ENCODE results near the gene ACSL3. TPM values are rescaled to one million over a fixed set of nuclear protein-coding genes. Genes with fewer than 3 reads are reported as not detected.
A peak's percentile ranks its signal among the peaks of the same experiment; 100 is the strongest.
"Not testable (repeated sequence)": the region's sequence is repeated elsewhere in the genome, so short reads cannot be mapped to it uniquely, and the experiment has no call there.

Gene ACSL3
- total RNA-seq, 1 donor from 2014 or later, result 125 TPM

- no peak for DNase-seq
Observed at GRCh38 chr2:222854773-222855700, 5.8 kb upstream of the ACSL3 start.

DNA sequence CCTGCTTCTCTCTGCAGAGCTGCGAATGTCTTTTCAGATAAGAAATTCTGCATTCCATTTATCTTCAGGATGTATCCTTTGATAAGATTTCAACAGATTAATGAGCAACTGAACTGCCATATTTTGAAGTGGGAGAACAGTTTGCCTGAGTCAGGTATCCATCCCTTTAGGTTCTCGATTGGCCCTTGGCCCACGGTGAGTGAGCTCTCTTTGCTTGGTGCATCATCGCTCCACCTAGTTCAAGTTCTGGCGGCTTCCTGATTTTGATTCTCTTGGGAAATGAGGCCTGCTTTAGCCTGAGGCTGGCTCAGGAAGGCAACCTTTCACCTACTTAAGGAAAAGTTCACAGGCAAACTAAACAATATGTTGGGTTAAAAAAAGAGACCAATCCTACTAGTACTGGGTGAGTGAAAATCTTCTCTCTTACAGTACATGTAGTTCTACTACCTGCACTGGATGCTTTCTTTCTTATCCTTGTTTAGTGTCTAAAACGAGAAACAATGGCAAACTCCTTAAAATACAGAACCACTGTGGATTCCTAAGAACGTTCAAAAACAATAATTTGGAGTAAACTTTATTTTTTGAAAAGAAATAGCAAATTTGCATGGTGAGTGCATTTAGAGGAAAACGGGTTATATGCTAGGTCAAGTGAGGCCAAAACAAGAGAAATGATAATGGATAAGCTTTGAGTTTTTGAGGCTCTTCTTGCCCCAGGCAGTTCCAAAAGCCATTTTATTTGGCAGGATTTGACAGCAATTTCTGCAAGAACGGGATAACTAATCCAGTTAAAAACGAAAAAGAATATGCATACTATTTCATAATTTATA lies 837 bp upstream of the ACSL3 start:
- DNase-seq, result peak; percentile 79

DNA sequence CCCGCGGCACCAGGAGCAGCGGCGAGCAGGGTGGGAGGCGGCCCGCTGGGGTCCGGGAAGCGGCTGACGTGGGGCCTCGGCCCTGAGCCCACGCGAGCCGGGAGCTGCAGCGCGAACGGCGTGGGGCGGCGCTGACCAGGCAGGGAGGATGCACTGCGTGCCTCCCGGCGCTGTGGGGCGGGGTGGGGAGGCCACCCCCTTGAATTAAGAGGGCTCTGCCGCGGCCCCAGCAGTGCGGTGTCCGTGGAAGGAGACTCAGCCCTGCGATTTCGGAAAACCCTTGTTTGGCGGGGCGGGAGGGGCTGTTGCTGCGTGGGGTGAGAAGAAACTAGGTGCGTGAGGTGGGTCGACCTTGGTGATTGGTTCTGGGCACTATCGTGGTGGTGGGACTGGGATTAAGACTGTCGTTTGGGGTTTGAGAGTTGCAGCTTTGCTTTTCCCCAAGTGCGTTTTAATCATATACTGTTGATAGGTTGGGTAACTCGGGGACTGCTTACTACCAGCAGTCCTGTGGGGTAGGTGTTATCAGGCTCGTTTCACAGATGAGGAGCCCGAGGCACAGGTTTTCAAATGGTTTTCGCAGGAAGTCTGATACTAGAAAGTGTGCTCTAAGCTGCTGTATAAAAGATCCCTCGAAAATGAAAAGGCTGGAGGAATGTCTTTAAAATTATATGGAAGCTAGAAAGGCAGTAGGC lies 722 bp downstream of the ACSL3 start:
- DNase-seq, result peak; percentile 58

- peak; percentile 44 for DNase-seq
Observed at GRCh38 chr2:222862106-222862908, 1.5 kb downstream of the ACSL3 start.

DNA sequence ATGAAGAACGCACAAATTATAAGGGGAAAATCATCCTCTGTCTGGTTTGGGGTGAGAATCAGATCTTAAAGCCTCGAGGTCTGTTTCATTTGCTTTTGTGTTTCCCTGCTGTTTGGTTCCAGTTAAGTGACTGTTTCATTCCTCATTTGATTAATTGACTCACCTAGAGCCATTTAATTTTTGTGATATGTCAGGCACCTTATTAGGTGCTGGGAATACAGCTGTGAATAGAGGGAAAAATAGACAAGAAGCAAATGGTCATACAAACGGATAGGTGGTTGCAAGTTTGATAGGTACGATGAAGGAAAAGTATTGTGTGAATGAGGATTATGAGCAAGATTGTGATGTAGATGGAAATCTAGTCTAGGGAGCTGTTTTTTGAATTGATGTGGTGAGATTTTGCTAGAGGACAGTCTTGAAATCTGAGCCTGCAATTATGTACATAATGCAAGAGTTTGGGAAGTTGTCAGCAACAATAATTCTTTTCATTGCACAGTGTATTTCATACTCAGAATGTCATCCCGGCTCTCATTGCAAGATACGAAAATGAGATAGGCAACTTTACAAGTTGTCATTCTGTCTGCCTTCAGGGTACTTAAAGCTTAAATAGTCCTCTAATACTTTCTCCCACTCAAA lies 2.2 kb downstream of the ACSL3 start:
- DNase-seq, result no peak

DNA sequence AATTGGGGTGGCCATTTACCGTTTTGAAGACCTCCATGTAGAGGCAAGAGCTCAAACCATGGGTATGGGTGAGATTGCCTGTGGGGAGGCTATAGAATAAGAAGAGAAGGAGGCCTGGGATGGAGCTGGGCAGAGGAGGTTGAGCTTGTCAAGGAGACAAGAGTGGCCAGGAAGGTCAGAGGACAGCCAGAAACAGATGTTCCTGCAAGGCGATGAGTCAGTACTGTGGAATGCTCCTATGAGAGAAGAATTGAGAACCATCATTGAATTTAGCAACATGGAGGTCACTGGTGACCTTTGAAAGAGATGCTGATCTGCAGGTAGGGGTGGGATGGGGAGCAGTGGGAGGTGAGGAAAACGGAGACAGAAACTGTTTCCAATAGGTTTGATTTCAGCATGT lies 3.5 kb downstream of the ACSL3 start:
- peak; percentile 60 for DNase-seq

- no peak for DNase-seq
Observed at GRCh38 chr2:222865301-222865700, 4.5 kb downstream of the ACSL3 start.

DNA sequence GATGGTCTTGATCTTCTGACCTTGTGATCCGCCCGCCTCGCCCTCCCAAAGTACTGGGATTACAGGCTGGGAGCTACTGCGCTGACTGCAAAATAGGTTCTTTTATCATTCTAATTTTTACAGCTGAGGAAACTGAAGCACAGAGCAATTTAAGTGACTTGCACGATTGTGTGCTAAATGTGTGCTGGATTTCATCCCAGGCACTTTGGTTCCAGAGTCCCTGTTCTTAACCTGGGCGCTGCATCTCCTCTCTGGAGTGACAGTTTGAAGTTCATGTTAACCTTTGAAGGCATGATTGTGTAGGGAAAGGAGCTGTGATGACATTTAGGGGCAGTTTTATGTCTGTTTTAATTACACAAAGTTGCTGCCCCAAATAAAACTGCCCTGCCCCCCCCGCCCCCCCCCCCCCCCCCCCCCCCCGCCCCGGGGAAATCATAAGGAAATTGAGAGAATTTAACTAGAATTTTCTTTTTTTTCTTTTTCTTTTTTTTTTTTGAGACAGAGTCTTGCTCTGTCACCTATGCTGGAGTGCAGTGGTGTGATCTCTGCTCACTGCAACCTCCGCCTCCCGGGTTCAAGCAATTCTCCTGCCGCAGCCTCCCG lies 5.6 kb downstream of the ACSL3 start:
- no peak for DNase-seq

- not testable (repeated sequence) for DNase-seq
Observed at GRCh38 chr2:222868560-222869251, 7.9 kb downstream of the ACSL3 start.

- DNase-seq, result no peak
Observed at GRCh38 chr2:222869252-222869560, 8.4 kb downstream of the ACSL3 start.

DNA sequence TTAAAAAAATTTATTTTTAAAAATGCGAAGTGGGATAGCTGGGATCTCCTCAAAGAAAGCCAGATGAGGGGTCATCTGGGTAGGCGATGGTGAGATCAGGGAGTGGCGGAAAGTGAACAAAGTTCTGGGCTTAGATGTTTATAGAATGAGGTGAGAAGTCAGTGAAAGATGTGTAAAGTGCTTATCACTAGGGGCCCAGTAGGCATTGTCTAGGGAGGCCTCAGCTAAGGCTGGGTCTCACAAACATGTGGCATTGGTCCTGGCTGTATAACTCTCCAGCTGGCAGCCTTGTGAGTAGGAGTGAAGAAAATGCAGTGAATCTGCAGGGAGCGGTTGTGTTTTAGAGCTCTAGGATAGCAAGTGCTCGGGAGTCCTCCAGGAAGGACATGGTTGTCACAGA lies 10.5 kb downstream of the ACSL3 start:
- no peak for DNase-seq

GRCh38 chr2:222872551-222872950 lies 11.7 kb downstream of the ACSL3 start:
- DNase-seq, result no peak

- no peak for DNase-seq
Observed at GRCh38 chr2:222875482-222875881, 14.6 kb downstream of the ACSL3 start.

DNA sequence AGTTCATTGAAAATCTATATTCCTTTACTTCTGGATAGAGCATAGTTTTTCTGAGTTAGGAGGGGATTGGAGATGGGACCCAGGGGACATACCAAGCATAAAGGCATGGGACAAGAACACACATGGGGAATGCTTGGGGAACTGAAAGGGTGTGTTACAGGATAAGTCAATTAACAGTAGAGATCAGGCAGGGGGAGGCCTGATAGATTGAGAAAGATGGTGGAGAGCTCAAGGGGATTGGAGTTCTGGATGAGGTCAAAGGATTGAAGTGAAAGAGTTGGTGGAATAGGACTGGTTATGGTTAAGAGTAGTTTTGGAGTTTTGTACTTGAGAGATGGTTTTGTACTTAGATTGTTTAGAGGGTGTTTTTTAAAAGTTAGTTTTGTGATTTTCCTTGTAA lies 16.1 kb downstream of the ACSL3 start:
- no peak for DNase-seq

DNA sequence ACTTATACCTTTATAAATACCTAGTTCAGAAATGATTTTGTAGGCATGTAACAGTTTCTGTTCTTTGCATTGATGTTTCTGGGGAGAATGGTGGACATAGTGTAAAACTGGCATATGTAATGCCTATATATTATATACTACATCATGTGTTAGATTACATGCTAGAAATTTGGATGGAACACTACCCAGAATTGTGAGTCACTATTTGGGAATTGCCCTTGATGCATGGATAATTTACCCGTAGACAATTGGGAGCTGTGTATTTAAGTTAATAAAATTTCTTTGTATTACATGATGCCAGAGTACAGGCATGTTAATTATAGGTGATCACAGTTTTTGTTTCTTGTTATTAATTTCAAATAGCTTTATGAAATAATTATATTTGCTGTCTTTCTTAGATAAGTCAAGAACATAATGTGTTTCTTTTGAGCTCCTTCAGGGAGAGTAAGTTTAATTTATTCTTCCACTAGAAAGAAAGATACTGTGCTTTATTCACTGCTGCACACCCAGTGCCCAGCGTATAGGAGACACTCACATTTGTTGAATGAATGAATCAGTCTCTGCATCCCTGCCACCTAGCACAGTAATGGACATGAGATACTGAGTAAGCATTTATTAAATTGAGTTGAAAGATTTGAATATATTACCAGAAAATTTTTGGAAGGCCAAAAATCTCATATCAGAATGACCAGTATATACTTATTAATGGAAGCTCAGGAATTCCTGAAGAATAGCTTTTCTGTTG lies 16.9 kb downstream of the ACSL3 start:
- no peak for DNase-seq

- peak; percentile 21 for DNase-seq
Observed at GRCh38 chr2:222878301-222878876, 17.6 kb downstream of the ACSL3 start.

- DNase-seq, result peak; percentile 42
Observed at GRCh38 chr2:222878877-222879603, 18.2 kb downstream of the ACSL3 start.

GRCh38 chr2:222879604-222879933 lies 18.7 kb downstream of the ACSL3 start:
- no peak for DNase-seq

- DNase-seq, result no peak
Observed at GRCh38 chr2:222882484-222882928, 21.7 kb downstream of the ACSL3 start.

All from dermis blood vessel endothelial cell (primary cell).